GM18508 (cell line): ENCODE measurements around the gene SLC6A11.

Experiments used
- ATAC-seq: cut with Tn5 transposase; IDR thresholded peaks from one replicate; pipeline ENCODE4 v1.9.1; 2021; ENCODE audit warnings: moderate number of reproducible peaks; ENCODE audit not compliant: insufficient read depth, unreplicated experiment

The SLC6A11 gene

DNA sequence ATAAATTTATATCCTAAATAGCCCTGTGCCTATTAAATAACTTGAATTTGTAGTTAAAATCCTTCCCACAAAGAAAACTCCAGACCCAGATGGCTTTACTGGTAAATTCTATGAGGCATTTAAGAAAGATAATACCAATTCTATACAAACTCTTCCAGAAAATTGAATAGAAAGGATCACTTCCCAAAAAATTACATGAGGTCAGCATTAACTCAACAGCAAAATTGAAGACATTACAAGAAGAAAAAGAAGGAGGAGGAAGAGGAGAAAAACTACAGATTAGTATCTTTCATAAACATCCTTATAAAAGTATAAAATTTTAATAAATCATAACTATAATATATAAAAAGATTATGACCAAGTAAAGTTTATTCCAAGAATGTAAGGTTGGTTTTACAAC lies 29.4 kb upstream of the SLC6A11 start:
- ATAC-seq = no peak

DNA sequence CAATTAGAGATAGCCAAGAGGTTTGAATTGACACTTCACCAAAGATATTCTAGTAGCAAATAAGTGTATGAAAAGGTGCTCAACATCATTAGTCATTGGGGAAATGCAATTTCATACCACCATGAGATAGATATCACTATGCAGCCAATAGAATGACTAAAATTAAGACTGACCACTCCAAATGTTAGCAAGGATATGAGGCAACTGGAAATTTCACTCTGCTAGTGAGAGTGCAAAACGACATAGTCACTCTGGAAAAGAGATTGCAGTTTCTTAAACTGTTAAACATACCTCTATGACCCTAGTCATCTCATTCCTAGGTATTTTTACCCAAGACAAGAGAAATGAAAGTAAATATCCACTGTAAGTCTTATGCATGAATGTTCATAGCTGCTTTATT lies 27.6 kb upstream of the SLC6A11 start:
- no peak for ATAC-seq

DNA sequence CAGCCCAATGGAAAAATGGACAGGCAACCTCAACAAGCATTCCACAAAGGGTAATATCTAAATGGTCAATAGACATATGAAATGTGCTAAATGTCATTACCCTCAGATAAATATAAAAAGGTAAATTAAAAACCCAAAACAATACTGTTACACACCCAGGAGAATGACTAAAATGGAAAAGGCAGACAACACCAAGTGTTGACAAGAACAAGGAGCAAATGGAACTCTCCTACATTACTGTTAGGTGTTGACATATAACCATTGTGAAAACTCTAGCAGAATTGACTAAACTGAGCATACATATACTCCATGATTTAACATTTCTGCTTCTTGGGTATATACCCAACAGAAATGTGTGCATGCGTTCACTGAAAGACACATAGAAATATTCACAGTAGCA lies 25.3 kb upstream of the SLC6A11 start:
- no peak for ATAC-seq

DNA sequence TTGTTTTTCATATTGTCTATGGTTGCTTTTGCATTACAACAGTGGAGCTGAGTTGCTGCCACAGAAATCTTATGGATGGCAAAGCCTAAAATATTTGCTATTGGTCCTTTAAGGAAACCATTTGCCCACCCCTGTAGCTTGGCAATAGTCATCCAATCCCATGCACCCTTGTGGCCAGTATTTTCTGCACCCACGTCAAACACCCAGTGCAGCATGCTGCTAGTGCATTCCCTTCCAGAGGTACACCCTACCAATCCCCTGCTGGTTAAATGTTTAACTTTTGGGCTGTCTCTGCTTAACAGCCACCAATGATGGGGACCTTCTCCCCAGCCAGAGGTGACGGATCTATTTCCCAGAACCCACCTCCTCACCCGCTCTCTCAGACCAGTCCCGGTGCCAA lies 23.8 kb upstream of the SLC6A11 start:
- no peak for ATAC-seq

DNA sequence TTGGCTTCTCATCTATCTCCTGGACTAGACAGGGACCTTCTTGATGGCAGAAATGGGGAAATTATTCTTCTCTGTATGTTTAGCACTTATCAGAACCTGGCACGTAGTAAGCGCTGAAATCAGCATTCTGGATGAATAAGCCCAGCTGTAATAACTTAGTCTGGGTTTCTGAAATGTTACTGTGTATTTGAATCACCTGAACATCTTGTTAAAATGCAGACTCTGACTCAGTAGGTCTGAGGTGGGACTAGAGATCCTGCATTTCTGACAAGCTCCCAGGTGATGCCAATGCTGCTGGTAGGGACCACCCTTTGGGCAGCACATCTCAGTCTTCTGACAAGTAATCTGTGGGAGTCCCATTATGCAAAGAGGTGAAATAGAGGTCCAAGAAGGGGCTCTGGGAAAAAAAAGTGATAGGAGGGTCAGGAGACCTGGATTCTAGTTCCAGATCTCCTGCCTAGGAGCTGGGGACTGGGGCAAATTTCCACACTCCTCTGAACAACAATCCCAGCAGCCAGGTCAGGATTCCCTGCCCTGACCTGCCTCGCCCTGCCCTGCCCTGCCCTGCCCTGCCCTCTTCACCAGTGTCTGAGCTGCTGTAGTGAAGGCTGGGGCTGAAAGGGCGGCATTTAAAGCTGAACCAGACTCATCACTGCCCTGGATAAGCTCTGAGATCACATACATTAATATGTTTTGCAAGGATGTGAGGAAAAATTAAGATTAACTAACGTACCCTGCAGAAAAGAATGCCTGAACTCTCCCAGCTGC lies 17.2 kb upstream of the SLC6A11 start:
- ATAC-seq = no peak

DNA sequence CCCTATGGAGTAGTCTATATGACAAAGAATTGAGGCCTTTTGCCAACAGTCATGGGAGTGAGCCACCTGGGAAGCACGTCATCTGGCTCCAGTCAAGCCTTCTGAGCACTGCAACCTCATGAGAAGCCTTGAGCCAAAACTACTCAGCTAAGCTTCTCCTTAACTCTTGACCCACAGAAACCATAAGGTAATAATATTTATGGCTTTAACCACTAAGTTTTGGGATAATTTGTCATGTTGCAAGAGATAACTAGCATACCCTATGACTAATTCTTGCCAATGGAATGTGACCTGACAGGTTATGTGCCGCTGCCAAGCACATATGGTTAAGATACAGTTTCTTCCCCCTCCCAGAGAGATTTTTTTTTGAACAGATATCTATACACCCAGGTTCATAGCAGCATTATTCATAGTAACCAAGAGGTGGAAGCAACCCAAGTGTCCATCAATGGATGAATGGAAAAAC lies 11.8 kb upstream of the SLC6A11 start:
- no peak for ATAC-seq

DNA sequence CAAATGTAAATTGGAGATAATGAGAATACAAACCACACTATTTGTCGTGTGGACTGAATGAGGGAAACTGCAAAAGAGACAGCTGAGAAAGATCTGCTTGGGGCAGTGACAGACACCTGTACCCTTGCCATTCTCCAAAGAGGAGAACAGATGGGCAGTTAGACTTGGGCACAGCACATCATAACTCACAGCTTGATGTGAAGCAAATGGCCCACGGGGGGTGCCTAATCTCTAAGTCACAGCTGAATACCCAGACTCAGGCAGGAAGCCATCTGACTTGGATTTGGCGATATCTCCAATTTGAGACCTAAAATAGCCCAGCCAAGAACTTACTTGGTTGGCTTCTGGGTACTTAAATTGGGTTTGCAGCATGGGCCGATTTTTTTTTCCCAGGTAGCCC lies 10.0 kb upstream of the SLC6A11 start:
- ATAC-seq = no peak

DNA sequence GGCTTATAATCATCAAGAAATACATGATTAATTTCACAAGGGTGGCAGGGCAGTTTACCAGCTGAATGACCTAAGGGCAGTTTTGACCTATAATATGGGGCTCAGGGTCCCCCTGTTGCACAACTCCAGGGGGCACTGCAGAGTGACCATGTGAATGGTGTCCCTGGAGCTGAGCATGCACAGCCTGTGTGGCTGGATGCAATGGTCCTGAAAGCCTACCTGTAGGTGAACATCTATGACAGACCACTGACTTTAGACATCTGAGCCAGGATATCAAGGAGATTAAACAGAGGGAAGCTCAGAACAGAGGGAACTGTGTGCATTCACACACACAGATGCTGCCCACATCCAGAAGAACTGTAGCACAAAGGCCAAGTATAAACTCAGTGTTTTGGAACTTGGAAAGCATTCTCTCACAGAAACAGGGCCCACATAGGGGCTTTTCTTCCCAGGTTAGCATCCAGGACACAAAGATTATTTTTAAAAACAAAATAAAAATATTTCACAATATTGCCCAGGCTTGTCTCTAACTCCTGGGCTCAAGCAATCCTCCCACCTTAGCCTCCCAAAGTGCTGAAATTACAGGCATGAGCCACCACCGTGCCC lies 7.8 kb upstream of the SLC6A11 start:
- ATAC-seq = no peak

DNA sequence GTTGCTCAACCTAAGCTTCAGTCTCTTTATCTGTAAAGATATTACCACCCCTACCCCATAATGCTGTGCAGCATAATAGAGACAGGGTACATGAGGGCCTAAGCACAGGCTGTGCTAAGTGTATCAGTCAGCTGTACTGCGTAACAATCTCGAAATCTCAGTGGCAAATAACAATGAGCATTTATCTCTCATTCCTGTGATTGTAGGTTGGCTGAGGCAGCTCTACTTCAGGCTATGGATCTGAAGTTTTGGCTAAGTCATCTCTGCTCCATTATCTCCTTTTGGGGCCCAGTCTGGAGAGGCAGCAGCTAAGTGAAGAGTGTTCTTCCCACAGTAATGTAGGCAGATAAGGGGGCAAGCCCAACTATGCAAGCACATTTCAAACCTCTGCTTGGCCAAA lies 7.1 kb upstream of the SLC6A11 start:
- ATAC-seq = no peak

DNA sequence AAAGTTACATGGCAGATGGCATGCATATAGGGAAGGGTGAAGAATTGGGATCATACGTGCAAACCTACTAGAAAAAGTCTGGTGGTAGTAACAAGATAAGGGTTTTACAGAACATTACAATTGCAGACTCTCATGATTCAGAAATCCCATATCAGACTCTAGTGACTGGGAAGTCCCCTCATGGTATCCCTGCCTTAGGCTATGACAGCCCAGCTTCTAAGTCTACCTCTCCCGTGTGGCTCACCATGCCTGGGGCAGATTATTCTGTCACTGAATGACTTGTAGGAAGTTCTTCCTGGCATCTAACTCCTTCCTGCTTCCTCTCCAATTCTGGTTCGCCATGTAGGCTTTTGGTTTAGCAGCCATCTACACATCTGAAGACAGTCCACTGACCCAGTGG lies 5.7 kb upstream of the SLC6A11 start:
- ATAC-seq = no peak

DNA sequence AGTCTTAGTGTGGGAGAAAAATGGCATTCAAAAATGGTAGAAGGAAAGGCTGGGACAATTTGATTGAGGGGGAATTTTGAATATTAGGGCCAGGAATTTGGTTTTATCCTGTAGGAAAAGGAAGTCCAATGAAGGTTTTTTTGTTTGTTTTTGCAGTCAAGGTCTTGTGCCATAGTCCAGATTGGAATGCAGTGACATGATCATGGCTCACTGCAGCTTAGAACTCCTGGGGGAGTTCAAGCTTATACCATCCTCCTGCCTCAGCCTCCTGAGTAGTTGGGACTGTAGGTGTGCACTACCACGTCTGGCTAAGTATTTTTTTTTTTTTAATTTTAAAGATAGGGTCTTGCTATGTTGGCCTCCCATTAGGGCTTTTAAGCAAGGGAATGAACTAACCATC lies 2.6 kb upstream of the SLC6A11 start:
- ATAC-seq = no peak

DNA sequence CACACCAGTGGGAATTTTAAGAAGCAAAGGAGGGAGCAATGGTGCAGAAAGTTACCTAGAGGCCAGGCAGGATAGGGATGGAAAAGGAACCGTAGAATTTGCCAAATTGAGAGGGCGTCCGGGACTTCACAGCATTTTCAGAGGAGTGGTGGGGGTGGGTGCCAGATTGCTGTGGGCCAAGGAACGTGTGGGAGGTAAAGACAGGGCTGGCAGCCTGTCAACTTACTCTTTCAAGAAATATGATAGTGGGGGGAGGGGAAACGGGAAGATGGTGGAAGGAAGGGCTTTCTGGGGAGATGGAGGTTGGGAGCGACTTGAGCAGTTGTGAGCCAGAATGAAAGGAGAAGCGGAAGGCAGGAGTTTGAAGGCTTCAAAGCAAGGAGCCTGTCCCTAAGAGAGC lies 1.4 kb upstream of the SLC6A11 start:
- ATAC-seq = no peak

DNA sequence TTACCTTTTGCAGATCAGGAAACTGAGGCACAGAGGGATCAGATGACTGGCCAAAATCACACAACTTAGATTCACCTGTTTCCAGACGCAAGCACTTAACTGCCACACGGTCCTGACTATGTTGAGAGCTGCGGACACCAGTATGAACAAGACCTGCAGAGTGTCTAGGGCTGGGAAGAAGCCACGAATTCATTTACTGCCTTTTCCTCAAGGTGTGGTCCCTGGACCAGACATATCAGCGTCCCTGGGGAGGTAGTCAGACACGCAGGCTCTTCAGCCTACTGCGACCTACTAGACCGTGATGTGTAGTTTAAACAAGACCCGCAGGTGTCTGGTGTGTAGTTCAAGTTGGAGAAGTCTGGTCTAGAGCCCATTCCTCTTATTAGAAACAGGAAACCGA lies 541 bp upstream of the SLC6A11 start:
- no peak for ATAC-seq

DNA sequence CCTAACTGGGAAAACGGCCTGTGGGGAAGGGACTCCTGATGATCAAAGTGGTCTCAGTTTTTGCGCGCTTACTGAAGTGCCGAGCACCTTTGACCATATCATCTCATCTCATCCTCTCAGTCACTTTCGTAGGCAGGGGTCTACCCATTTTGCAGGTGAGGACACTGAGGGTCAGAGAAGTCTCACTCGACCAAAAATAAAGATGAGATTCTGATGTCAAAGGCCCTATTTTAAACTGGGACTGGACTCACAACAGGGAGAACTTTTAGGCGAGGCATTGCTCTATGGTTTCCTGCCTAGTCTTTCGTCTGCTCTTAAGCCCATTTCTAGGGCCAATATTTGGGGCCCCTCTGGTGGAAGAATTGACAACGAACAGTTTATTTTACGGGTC lies 830 bp downstream of the SLC6A11 start:
- no peak for ATAC-seq

DNA sequence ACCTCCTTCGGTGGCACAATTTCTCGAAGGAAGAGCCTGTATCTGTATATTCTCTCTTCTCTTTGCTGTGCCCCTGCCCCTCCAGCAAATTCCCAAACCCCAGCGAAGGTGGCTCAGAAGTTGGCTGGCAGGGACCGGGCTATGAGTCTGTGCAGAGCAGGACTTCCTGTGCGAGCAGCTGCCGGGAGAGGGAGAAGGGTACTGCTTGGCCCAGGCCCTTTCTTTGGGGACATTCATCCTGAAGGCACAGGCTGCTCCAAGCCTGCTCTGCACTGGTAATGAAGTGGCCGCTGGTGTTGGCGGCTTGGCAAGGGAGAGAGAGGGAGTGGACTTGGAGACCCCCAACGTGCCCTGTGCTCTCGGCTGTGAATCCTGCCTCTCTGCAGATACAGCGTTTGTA lies 1.5 kb downstream of the SLC6A11 start:
- ATAC-seq = no peak

DNA sequence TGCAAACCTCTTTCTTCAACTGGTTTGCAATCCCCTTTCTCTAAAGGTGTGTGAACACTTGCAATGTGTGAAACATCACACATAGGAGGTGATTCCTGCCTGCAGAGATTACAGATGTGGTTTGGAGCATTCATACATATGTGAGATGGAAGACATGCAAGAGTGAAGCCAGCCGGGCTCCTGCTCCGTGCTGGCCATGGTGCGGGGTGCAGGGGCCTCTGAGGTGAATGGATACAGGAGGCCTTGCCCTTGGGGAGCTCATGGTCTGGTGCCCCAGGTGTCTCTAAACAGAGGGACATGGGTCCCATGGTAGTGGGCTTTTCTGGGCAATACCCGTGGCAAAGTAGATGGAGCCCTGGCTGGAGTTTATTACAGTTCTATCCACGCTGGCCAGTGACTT lies 6.0 kb downstream of the SLC6A11 start:
- ATAC-seq = no peak

DNA sequence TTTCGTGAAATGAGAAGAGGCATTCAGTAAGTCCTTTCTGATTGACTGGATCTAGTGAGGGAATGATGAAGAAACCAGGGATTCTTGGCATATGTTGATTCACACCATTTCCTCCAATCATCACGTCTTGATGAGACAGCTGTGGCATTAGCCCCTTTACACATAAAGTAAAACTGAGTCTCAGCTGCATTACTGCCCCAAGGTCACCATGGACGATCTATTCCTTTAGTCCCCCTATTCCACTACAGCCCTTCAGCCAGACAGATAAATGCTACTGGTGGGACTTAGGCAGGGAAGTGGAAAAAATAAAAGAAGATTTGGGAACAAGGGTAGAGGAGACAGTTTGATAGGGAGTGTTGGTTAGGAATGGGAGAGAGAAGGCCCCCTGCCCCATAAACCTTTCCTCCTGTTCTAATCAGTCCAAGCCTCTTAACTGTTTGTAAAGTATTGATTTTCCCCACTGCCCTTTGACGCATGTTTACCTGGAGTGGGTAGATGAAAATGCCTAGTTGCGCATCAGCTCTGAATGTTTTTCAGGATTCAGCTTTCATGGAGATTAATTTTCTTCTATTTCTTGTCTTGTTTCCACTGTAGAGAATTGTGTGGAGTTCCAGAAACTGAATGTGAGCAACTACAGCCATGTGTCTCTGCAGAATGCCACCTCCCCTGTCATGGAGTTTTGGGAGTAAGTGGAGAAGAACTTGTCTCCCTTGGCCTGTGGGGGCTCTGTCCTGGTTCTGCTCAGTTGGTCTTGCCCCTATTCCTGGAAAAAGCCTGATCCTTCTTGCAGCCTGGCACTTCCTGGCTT lies 6.9 kb downstream of the SLC6A11 start:
- no peak for ATAC-seq

DNA sequence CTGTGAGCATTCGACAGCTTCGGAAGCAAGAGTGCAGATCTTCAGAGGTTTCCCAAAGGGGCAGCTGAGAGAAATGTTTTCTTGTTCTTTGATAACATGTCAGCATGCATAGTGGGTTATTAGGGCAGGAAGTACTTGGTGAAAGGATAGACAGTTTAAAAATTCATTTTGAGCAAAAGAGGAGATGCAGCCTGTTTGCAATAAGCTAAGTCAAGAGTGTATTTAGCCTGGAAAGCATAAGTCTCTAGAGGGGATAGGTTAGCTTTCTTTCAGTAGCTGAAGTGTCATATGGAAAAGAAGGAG lies 7.4 kb downstream of the SLC6A11 start:
- no peak for ATAC-seq

DNA sequence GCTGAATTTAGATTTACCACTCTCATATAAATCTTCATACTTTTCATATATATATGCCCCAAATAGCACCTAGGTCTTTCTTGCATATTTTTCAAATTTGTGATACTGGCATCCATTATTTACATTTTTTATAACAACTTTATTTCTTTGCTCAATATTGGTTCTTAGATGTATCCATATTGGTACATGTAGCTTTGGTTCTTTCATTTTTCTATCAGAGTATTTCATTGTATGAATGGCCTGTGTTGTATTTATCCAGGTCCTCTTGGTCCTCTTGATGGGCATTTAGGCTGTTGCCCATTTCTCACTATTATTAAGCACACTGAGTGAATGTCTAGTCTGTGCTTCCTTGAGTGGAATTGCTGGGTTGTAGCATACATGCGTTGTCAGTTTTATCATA lies 8.4 kb downstream of the SLC6A11 start:
- ATAC-seq = no peak

DNA sequence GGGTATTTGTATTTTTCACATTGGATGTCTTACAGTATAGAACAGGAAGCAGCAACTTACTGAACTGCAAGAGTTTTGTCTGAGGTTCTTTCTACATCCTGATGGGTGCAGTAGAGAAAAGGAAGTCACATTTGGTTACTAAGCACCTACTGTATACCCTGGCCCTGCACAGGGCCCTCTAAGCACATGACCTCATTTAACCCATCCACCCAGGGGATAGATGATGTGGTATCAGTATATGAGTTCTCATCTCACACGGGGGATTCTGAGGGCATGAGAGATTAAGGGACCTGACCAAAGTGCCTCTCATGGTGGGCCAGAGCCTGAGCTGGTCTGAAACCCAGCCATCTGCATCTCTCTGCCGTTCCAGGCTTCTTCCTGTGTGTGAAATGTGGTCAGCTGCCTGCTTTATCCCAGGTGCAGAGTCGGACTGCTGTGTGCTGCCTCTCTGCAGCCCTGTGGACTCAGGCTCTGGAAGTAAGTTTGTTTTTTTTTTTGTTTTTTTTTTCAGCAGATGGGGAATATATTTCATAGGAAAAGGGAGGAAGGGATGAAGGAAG lies 17.9 kb downstream of the SLC6A11 start:
- ATAC-seq = no peak

DNA sequence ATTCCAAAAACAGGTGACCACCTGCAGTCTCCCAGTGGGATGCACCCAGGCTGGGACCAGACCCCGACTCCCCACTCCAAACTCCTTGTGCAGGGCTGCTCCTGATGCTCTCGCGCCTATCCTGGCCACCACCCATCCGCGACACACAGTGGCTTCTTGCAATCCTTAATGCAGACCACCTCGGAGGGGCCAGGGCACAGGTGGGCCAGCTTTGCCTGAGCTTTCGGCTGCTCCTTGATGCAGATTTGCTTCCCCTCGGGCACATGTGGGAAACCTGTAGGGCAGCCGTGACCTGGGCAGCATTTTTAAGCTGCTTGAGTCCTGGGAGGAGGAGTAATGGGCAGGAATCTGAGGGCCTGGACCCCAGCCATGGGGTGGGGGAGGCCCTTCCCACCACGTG lies 18.9 kb downstream of the SLC6A11 start:
- ATAC-seq = no peak
